GM10847 (cell line): Measurements from ENCODE around the gene CLHC1.

Experiments
- POLR2A ChIP-seq: IDR thresholded peaks from 2 replicates; pipeline ENCODE4 v1.6.1; 2011; ENCODE audit not compliant: insufficient read length; ENCODE audit errors: extremely low read depth

The CLHC1 gene

GRCh38 chr2:55231546-55232083 lies 478 bp downstream of the CLHC1 start:
- TF ChIP-seq POLR2A, result no peak

GRCh38 chr2:55230551-55230950 lies 1.5 kb downstream of the CLHC1 start:
- TF ChIP-seq POLR2A, result no peak

GRCh38 chr2:55229221-55229620 lies 2.9 kb downstream of the CLHC1 start:
- no peak for TF ChIP-seq POLR2A

- TF ChIP-seq POLR2A, result no peak
Measured at GRCh38 chr2:55228226-55228563, 3.9 kb downstream of the CLHC1 start.

- no peak for TF ChIP-seq POLR2A
Measured at GRCh38 chr2:55225481-55226020, 6.5 kb downstream of the CLHC1 start.

GRCh38 chr2:55224761-55225261 lies 7.3 kb downstream of the CLHC1 start:
- no peak for TF ChIP-seq POLR2A

GRCh38 chr2:55223958-55224760 lies 7.9 kb downstream of the CLHC1 start:
- TF ChIP-seq POLR2A, result no peak

- no peak for TF ChIP-seq POLR2A
Measured at GRCh38 chr2:55213822-55214221, 18.3 kb downstream of the CLHC1 start.

- TF ChIP-seq POLR2A, result no peak
Measured at GRCh38 chr2:55204950-55205349, 27.1 kb downstream of the CLHC1 start.

- no peak for TF ChIP-seq POLR2A
Measured at GRCh38 chr2:55204536-55204935, 27.6 kb downstream of the CLHC1 start.

- TF ChIP-seq POLR2A, result no peak
Measured at GRCh38 chr2:55200416-55200815, 31.7 kb downstream of the CLHC1 start.

- no peak for TF ChIP-seq POLR2A
Measured at GRCh38 chr2:55196526-55196925, 35.6 kb downstream of the CLHC1 start.

GRCh38 chr2:55180374-55180773 lies 51.7 kb downstream of the CLHC1 start:
- TF ChIP-seq POLR2A, result no peak

GRCh38 chr2:55176094-55176415 lies 56.0 kb downstream of the CLHC1 start:
- TF ChIP-seq POLR2A, result no peak

GRCh38 chr2:55175254-55176093 lies 56.6 kb downstream of the CLHC1 start:
- TF ChIP-seq POLR2A, result no peak
